ENCODE results near the gene PGBD5.

Gene PGBD5

DNA sequence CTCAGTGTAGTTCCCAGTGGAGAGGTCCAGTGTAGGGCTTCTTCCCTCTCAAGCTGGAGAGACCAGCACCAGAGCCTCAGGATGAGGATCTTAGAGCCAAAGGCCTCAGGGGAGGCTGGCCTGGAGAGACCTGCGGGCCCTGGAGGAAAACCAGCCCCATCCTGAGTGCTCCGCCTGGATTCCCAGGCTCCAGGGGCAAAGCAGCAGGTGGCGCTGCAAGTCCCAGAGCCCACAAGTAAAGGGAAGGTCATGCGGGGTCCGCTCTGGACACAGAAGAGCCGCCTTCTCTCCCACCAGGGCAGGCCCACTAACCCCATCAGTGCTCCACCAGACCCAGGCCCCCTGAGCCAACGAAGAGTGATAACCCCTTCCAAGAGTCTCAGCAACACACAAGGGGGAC, 22.7 kb downstream of the PGBD5 start:
- Histone ChIP-seq H3K4me3 (no peak overlapping the region), H3K27ac (no peak overlapping the region)
- TF ChIP-seq, protein P1, sequence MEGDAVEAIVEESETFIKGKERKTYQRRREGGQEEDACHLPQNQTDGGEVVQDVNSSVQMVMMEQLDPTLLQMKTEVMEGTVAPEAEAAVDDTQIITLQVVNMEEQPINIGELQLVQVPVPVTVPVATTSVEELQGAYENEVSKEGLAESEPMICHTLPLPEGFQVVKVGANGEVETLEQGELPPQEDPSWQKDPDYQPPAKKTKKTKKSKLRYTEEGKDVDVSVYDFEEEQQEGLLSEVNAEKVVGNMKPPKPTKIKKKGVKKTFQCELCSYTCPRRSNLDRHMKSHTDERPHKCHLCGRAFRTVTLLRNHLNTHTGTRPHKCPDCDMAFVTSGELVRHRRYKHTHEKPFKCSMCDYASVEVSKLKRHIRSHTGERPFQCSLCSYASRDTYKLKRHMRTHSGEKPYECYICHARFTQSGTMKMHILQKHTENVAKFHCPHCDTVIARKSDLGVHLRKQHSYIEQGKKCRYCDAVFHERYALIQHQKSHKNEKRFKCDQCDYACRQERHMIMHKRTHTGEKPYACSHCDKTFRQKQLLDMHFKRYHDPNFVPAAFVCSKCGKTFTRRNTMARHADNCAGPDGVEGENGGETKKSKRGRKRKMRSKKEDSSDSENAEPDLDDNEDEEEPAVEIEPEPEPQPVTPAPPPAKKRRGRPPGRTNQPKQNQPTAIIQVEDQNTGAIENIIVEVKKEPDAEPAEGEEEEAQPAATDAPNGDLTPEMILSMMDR (IDR thresholded peaks at IDR 0.05), result no peak
- peak; percentile 29 for DNase-seq (ENCODE audit: low spot score)

GRCh38 chr1:230401763-230402294, 24.3 kb downstream of the PGBD5 start:
- Histone ChIP-seq H3K27ac (no peak overlapping the region), H3K4me3 (no peak overlapping the region)
- no peak for DNase-seq (ENCODE audit: low spot score)
- TF ChIP-seq, protein P1 (IDR thresholded peaks at IDR 0.05), result no peak

GRCh38 chr1:230401101-230401500, 25.0 kb downstream of the PGBD5 start:
- Histone ChIP-seq H3K27ac (no peak overlapping the region), H3K4me3 (no peak overlapping the region)
- DNase-seq (ENCODE audit: low spot score), result no peak
- TF ChIP-seq, protein P1 (IDR thresholded peaks at IDR 0.05), result no peak

- DNase-seq (ENCODE audit: low spot score), result no peak
- Histone ChIP-seq H3K4me3 (no peak overlapping the region), H3K27ac (no peak overlapping the region)
- TF ChIP-seq, protein P1 (IDR thresholded peaks at IDR 0.05), result no peak
These were observed 26.2 kb downstream of the PGBD5 start for GRCh38 chr1:230400007-230400344.

DNA sequence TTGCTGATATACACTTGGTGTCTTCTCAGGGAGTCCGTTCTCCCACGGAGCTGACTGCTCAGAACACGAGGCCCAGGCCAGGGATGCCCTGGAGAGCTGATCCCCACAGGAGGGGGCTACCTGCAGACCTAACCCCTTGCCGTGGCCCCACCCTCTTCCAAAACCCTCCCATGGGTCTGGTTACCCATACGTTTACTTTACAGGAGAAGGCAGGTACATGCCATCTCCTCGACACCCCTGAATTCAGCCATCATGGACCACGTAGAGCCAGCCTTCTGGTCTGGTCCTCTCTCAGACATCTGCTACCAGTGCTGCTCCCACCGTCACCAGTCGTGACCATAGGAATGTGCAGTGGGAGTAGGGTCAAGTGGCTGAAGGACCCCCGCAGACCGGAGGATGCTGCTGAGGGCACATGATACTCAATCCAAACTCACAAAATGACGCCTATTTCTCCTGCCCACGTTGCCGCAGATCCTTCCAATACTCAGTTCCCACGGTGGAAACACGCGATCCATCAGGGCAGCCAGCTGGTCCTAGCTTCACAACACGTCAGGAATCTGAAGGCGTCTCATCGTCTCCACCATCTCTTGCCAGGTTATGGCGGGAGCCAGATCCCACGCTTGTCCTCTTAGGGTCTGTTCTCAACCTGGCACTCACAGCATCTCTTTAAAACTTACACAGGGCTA, 26.7 kb downstream of the PGBD5 start:
- Histone ChIP-seq H3K4me3 (no peak overlapping the region), H3K27ac (no peak overlapping the region)
- TF ChIP-seq, protein P1 (IDR thresholded peaks at IDR 0.05), result no peak
- no peak for DNase-seq (ENCODE audit: low spot score)

DNA sequence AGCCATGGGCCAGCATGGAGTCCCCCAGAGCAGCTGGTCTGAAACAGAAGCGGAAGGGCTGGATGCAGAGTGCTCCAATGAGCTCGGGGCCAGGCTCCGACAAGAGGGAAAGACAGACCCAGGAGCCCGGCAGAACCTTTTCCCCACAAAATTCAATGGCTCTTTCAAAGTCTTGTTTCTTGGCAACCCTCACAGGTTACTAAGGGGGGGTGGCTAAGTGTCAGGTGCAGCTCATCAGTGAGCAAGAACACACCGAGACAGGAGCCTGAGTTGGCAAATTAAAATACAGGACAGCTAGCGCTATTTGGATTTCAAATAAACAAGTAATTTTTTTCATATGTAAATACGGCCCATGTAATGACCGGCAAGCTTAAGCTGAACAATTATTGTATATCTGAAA, 27.3 kb downstream of the PGBD5 start:
- TF ChIP-seq, protein P1 (IDR thresholded peaks at IDR 0.05), result no peak
- Histone ChIP-seq H3K4me3 (no peak overlapping the region), H3K27ac (no peak overlapping the region)
- no peak for DNase-seq (ENCODE audit: low spot score)

GRCh38 chr1:230396966-230397365, 29.2 kb downstream of the PGBD5 start:
- TF ChIP-seq, protein P1 (IDR thresholded peaks at IDR 0.05), result no peak
- no peak for DNase-seq (ENCODE audit: low spot score)
- Histone ChIP-seq H3K27ac (no peak overlapping the region), H3K4me3 (no peak overlapping the region)

Data from coronary artery (tissue), 2 donors.